ENCODE results near the gene TENM4.

Gene TENM4

GRCh38 chr11:78742430-78742829, 698.4 kb downstream of the TENM4 start:
- Histone ChIP-seq H3K9me3 (ENCODE audit: control insufficient read depth, insufficient read depth, low read length) (no peaks in the 10 kb centered on the region), H3K9me2 (replicated peaks; ENCODE audit: control insufficient read depth, low read length) (no peaks in the 10 kb centered on the region), H3K27me3 (ENCODE audit: control insufficient read depth, low read length) (no peaks in the 10 kb centered on the region), H3K79me2 (ENCODE audit: control insufficient read depth, low read length) (no peaks in the 10 kb centered on the region), H3K4me1 (ENCODE audit: control insufficient read depth, low read length) (no peaks in the 10 kb centered on the region), H3K27ac (ENCODE audit: low read depth, low read length) (no peak overlapping the region), H3K4me3 (ENCODE audit: low read length) (no peak overlapping the region), H3K4me2 (ENCODE audit: low read length) (no peak overlapping the region), H3F3A (ENCODE audit: control insufficient read depth, insufficient read depth) (no peaks in the 10 kb centered on the region), H3K36me3 (ENCODE audit: control insufficient read depth, low read length) (no peaks in the 10 kb centered on the region), H4K20me1 (ENCODE audit: control insufficient read depth, insufficient read depth, low read depth, low read length) (no peaks in the 10 kb centered on the region)
- TF ChIP-seq CTCF (IDR thresholded peaks at IDR 0.05; ENCODE audit: low read depth, low read length, poor library complexity, severe bottlenecking) (no peak), EZH2phosphoT487 (IDR thresholded peaks at IDR 0.05; ENCODE audit: borderline replicate concordance, low read length) (no peak)

GRCh38 chr11:78741741-78742140, 699.1 kb downstream of the TENM4 start:
- Histone ChIP-seq H3K9me2 (replicated peaks; ENCODE audit: control insufficient read depth, low read length) (no peaks in the 10 kb centered on the region), H3K27ac (ENCODE audit: low read depth, low read length) (no peak overlapping the region), H3K4me1 (ENCODE audit: control insufficient read depth, low read length) (no peaks in the 10 kb centered on the region), H3K79me2 (ENCODE audit: control insufficient read depth, low read length) (no peaks in the 10 kb centered on the region), H3K27me3 (ENCODE audit: control insufficient read depth, low read length) (no peaks in the 10 kb centered on the region), H3K9me3 (ENCODE audit: control insufficient read depth, insufficient read depth, low read length) (no peaks in the 10 kb centered on the region), H3K36me3 (ENCODE audit: control insufficient read depth, low read length) (no peaks in the 10 kb centered on the region), H3K4me3 (ENCODE audit: low read length) (no peak overlapping the region), H4K20me1 (ENCODE audit: control insufficient read depth, insufficient read depth, low read depth, low read length) (no peaks in the 10 kb centered on the region), H3F3A (ENCODE audit: control insufficient read depth, insufficient read depth) (no peaks in the 10 kb centered on the region), H3K4me2 (ENCODE audit: low read length) (no peak overlapping the region)
- TF ChIP-seq CTCF (IDR thresholded peaks at IDR 0.05; ENCODE audit: low read depth, low read length, poor library complexity, severe bottlenecking) (no peak), EZH2phosphoT487 (IDR thresholded peaks at IDR 0.05; ENCODE audit: borderline replicate concordance, low read length) (no peak)

- no peaks in the 10 kb centered on the region for H3F3A ChIP-seq (ENCODE audit: control insufficient read depth, insufficient read depth)
- no peaks in the 10 kb centered on the region for H3K4me1 ChIP-seq (ENCODE audit: control insufficient read depth, low read length)
- no peak for TF ChIP-seq EZH2phosphoT487 (IDR thresholded peaks at IDR 0.05; ENCODE audit: borderline replicate concordance, low read length)
- no peak for TF ChIP-seq CTCF (IDR thresholded peaks at IDR 0.05; ENCODE audit: low read depth, low read length, poor library complexity, severe bottlenecking)
- no peak overlapping the region for H3K27ac ChIP-seq (ENCODE audit: low read depth, low read length)
- H3K4me3 ChIP-seq (ENCODE audit: low read length) = no peak overlapping the region
- H3K27me3 ChIP-seq (ENCODE audit: control insufficient read depth, low read length) = no peaks in the 10 kb centered on the region
- H3K79me2 ChIP-seq (ENCODE audit: control insufficient read depth, low read length) = no peaks in the 10 kb centered on the region
- H3K36me3 ChIP-seq (ENCODE audit: control insufficient read depth, low read length) = no peaks in the 10 kb centered on the region
- no peaks in the 10 kb centered on the region for H4K20me1 ChIP-seq (ENCODE audit: control insufficient read depth, insufficient read depth, low read depth, low read length)
- H3K9me2 ChIP-seq (replicated peaks; ENCODE audit: control insufficient read depth, low read length) = no peaks in the 10 kb centered on the region
- H3K4me2 ChIP-seq (ENCODE audit: low read length) = no peak overlapping the region
- no peaks in the 10 kb centered on the region for H3K9me3 ChIP-seq (ENCODE audit: control insufficient read depth, insufficient read depth, low read length)
These were observed 700.4 kb downstream of the TENM4 start for GRCh38 chr11:78740199-78741071.

All from DOHH2 (cell line).